SHP77 (cell line): ENCODE measurements around the gene ARFGEF3.
"Not testable (repeated sequence)": the region's sequence is repeated elsewhere in the genome, so short reads cannot be mapped to it uniquely, and the experiment has no call there.

ENCODE experiments used
- DNase-seq, 2 experiments: peaks; one replicate each; lab custom pipeline; 2025; lab: John Stamatoyannopoulos, UW

ARFGEF3 gene

DNA sequence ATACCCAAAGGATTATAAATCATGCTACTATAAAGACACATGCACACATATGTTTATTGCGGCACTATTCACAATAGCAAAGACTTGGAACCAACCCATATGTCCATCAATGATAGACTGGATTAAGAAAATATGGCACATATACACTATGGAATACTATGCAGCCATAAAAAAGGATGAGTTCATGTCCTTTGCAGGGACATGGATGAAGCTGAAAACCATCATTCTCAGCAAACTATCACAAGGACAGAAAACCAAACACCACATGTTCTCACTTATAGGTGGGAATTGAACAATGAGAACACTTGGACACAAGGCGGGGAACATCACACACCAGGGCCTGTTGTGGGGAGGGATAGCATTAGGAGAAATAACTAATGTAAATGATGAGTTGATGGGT, 50.8 kb downstream of the ARFGEF3 start:
- not testable (repeated sequence) for DNase-seq

DNA sequence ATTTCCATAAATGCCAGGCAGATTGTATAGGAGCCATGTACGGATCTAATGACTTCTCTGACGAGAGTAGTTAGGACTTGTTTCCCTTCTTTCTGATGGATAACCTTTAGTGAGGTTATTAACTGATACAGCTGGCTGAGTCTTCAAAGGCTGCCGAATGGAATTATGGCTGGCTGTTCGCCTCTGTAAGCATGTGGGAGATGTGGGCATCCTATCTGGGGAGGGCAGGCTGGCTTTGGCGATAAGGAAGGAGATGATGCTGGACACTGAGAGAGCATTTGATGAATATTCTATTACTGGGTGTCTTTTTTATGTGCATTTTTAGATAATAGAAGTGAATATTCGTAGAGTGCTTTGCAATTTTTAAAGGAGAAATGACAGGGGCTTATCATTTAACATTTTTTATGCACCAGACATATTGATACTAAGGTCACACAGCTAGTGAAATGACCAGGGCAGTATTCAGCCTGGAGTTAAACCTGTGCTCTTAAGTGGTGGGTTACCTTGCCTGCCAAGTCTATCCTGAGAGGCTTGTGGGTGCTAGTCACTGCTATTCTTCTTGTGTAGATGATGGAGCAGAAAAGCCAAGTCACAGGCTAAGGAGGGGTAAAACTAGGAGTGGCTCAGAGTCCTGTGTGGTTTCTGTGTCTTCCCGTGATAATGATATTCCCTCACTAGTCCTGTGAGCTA, 53.5 kb downstream of the ARFGEF3 start:
- no peak for DNase-seq

DNA sequence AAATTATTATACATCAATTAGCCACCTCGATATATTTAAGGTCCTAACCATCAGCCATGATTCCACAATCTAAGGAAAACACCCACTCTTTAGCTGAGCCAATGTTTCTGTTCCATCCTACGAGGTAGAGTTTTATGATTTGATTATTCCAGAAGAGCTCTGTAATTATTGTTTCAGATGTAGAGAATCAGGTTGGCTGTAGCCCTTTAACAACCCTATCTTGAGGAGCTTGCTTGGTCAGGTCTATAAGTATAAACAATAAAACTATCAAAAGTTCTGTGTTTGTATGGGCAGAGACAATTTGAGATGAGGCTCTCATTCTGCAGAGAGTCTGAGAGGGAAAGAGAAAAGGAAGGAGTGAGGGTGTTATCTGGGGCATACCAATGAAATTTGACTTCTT, 56.7 kb downstream of the ARFGEF3 start, which contains the start of gene PBOV1:
TSS of gene PBOV1 (minus strand) at position 43 of the 400 bp plus-strand sequence. CDS start 96 bp downstream, outside the sequence.
- no peak for DNase-seq

DNA sequence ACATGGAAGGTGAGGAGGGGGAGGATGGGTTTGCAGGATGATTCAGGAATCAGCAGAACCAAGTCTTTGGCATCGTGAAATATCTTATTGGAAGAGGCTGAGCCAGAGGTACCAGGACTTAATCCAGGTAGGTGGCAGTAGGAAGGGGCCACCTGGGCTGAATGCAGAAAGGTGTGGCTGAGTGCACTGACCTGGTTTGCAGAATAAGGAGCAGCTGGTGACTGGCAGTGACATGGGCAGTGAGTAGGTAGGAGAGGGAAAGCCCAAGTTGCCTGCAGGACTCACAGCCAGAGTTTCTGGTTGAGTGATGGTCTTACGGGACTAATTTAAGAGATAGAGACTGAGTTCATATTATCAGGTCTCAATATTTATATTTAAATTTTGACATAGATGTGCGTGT, 57.7 kb downstream of the ARFGEF3 start:
- no peak for DNase-seq

DNA sequence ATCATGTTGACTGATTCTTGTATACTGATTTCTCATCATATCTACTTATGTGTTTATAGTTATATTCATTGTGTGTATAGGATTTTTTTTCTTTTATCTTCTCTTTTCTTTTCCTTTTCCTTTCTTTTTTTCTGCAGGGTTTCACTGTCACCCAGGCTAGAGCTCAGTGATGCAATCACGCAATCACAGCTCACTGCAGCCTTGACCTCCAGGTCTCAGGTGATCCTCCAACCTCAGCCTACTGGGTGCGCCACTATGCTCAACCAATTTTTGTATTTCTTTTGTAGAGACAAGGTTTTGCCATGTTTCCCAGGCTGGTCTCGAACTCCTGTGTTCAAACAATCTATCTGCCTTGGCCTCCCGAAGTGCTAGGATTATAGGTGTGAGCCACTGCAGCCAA, 58.2 kb downstream of the ARFGEF3 start:
- no peak for DNase-seq

DNA sequence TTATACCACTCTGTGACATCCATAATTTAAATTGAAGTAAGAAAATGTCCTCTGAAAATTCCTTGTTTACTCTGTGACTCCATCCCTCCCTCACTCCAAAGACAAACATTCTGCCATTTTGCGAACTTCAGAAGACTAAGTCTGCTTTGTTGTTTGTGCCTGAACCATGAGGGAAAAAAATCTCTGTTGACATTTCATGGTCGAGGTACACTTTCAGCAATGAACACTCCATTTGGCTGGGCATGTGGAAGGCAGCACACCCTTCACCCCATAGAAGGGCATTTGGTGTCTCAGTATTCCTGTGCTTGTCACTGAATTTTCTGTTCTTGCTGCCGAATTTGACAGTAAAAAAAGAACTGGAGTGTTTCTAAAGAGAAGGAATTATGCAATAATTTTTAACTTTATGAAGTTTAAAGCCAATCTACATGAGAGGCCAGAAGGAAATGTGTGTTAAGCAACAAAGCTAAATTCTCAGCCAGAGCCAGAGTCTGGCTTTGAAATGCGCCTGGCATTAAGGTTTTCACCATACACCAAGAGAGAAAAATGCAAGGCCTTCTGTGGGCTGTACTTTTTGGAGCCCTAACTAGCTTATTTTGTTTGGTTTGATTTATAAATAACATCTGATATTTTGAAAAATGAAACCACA, 61.3 kb downstream of the ARFGEF3 start:
- DNase-seq: no peak

DNA sequence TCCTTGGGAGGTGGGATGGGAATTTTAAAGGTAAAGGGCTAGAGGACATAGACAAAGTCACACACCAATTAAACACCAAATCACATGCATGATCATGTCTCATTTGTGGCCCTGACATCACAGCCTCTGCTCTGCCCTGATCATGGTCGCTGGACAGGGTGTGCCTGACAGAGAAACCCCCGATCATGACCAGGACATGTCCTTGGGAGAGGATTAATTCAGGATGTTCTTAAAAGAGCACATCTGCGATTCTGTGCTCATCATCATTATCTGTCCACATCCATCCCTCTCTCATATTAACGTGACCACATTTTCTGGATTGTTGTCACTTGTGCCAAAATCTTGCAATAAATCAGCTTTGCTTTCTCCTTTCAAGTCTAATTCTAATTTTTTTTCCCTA, 64.2 kb downstream of the ARFGEF3 start:
- DNase-seq: no peak

DNA sequence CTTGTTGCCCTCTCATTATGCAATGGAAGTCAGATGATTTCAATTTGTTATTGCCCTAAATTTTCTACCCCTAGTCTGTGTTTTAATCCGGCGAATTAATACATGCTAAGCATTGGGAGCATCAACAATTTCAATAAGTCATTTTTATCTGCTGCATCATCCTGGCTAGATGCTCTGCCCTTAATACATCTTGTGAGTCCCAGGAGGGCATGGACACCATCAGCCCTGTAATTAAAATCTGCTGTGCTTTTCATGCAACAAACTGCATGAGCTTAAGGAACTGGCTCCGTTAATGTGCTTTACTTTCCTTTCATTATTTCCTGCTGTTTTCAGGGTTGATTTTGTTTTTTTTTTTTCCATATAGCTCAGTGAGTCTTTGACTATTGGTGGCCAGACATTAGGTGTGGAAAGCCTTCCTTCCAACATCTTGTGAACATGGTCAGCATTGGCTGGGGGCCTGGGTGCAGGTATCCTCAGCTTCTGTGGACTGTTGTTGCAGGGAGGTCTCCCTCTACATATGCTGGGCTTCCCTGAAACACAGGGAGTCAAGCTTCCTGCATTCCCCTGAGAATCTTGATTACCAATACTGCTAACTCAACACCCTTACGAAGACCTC, 65.1 kb downstream of the ARFGEF3 start:
- DNase-seq: no peak

DNA sequence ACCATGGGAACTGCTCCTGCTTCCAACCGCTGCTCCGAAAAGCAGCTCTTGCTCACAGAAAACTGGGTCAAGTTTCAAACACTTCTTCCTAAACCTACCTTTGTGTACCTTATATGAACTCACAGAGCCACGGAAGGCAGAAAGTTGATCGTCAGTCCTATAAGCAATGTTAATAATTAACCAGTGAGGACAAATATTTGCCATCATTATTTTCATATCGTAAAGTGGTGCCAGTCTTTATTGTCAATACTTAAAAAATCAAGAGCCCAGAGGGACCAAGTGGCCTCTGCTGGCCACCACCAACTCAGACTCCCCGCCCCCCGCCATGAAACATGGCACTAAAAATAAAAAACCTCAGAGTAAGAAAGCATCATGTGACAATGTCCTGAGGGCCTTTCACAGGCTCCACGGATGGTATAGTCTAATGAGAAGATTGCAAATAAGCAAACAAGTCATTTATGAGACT, 65.6 kb downstream of the ARFGEF3 start:
- no peak for DNase-seq

DNA sequence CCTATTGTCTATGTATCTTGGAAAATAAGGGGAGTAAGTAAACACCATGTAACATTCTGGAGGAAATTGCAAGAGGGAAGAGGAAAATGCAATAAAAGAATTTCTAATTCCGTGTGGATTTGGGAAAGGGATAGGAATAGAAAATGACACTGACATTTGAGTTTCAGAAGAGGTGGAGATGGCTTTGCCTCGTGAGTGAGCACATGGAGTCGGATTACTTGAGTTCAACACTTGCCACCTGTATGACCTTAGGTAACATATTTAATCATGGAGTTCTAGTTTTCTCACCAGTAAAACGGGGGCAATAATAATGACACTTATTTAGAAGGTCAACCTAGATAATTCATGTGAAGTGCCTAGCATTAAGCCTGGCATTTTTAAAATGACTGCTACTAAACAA, 67.3 kb downstream of the ARFGEF3 start:
- DNase-seq: no peak

DNA sequence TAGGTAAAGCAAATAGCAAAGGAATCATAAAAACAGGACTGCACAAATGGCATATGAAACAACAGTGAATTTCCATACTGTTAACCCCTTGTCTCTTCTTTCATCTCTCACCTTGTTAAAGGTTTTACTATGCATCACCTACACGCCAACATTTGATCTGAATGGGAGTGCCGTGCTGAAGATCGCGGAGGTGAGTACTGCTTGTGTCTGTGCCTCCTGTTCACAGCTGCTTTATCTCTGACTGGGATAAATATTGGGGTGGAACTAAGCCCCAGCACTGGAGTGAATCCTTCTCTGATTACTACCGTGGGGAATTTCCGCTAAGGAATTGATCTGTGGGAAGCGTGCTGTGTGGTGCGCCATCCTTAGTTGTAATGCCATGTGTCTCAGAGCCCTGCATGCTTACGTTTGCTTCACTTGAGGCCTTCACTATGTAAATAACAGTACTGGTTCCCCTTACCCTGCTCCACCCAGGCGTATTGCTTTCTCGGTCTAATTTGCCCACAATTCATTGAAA, 68.0 kb downstream of the ARFGEF3 start:
- no peak for DNase-seq

DNA sequence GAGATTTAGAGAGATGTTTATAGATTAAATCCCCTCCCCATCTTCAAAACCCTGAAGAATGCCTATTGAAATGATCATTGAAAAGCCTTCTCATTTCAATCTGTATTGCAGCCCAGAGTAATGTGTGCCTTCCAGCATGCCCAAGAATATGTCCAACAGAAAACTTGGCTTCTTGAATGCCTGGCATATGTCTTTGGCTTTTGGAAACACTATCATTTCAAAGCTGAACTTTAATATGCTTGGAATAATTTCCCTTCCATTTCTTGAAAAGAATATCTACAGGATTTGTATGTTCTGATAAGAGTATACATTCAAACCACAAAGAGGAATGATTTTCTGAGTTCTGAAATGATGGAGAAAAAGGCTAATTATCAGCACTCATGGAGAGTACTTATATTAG, 68.5 kb downstream of the ARFGEF3 start:
- no peak for DNase-seq

DNA sequence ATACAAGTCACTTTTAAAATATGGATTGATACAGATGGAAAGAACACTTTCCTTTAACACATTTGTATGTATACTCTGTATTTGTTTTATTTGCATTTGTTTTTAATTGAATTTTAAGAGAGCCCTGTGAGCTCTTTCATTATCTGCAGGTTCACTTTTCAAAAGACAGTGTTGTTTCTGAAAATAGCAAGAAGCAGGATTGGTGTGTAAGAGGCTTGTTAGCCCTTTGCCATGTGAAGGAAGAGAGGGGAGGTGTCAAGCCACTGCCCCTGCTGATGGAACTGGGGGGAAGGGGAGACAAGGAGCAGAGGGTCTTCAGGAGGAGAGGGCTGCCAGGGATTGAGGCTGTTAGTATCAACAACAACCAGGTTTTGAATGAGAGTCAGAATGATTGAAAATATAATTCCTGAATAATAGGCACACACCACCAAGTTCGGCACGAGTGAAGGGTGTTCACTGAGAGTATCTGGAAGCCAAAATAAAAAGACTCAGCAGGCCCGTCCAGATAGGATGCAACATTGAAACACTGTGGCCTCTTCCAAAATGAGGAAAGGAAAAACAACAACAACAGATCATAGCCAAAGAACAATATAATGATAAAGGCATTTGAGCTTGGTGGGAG, 69.1 kb downstream of the ARFGEF3 start:
- no peak for DNase-seq

DNA sequence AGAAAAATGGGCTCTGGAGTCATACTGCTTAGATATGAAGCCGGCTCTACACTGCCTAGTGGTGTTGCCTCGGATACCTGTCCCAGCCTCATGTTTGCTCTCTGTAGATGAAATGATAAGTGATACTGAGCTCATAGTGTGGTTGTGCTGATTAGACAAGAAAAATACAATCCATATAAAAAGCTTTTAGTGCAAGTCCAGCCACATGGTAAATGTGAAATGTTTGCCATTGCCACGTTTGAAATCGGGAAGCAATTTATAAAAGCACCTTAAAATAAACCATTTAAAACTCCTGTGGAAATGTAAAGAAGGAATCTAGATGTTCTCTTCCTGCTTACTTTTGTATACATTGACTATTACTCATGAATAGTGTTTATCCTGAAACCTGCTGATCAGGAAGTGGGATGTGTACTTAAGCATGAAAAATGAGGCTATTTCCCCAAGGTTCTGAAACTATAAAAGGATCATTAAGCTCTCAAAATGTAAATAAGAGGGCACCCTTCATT, 69.7 kb downstream of the ARFGEF3 start:
- DNase-seq: peak; percentile 15 to 31

DNA sequence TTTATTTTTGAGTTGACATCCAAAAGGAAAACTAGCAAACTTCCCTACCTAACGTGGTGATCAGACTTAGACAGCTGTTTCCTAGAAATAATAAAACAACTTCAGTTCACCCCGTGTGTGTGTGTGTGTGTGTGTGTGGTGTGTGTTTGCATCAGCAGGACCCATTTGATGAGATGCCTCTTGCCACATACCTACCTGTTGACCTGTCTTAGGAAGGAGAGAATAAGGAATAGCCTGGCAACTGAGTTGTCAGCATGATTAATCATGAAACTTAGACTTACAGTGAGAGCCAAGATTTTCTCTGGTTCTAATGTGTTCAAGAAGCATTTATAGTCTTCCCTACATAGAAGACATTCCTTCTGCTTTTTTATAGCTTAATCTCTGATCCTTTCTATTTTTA, 72.6 kb downstream of the ARFGEF3 start:
- no peak for DNase-seq

DNA sequence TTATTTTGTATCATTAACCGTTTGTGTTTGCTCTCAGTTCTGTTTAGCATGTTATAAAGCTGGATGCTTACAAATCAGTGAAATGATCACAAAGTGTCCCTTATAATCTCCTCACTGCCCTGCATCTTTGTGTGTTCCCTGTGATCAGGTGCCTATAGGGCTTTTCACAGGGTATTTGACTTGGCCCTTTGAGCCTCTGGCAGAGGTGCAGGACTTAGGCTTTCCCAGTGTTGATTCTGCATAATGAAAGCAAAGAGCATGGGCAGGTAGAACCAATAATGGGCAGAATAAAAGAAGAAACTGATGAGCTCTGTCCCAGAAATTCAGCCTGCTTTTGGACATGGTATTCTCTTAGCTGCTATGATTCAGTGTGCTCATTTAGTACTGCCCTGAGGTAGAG, 73.5 kb downstream of the ARFGEF3 start:
- no peak for DNase-seq

DNA sequence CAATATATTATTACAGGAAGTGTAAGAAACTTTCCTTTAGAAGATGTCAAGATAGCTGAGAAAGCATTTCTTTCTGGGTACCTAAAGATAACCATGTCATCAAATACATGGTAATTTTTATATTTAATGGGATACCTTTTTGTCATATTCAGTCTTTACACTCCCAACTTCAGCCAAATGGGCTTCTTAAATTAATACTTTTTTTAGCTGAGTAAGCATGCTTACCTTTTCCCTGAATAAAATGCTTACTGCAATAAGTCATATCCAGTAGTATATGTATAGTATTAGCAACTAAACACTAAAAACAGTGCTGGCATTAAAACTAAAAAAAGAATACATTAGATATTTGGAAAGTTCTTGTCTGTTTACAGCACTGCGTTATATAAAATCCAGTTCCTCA, 74.0 kb downstream of the ARFGEF3 start:
- no peak for DNase-seq

DNA sequence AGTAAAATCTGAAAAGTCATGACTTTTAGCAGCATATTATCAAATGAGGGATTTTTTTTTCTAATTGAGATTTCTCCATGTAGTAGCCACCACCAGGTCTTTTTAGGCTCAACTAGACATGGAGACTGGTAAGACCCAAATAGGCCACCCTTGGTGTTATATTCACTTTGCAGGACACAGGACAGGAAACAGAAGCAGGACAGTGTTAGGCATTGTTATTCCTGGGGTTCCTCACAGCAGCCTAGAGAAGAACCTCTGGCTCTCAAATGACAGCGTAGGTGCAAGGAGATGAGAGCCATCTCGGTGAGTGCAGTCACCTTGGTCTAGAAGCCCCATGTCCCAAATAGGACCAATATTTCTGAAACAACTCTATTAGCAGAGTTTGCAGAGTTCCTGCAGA, 75.7 kb downstream of the ARFGEF3 start:
- DNase-seq: no peak

DNA sequence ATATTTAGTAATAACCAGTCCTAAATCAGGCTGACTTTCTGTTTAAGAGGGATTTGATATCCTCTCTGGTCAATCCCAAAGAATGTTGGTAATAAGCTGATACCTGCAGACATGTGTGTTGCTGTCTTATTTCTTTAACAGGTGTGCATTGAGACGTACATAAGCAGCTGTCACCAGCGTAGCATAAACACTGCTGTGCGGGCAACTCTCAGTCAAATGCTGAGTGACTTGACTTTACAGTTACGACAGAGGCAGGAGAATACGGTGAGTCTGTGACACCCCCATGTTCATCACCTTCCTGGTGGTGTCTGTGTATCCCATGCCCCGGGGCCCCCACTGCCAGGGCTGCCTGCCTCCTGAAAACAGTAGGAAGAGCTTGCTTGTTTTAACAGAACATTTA, 76.6 kb downstream of the ARFGEF3 start:
- DNase-seq: no peak

DNA sequence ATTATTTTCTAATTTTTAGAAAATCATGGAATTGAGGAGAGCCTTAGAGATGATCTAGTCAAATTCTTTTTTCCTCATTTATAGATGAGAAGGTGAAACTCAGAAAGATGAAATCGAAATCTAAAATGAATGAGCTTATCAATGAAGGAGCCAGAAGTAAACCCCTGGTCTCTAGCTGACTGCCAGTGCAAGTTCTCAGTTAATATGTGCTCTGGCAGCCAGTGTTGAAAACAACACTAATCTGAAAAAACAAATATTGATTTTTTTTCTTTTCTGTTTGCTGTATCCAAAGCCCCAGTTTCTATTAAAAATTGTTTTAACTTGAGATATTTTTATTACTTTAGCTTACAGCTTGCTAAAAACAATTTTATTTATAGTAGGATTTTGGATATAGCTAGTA, 78.0 kb downstream of the ARFGEF3 start:
- DNase-seq: no peak

DNA sequence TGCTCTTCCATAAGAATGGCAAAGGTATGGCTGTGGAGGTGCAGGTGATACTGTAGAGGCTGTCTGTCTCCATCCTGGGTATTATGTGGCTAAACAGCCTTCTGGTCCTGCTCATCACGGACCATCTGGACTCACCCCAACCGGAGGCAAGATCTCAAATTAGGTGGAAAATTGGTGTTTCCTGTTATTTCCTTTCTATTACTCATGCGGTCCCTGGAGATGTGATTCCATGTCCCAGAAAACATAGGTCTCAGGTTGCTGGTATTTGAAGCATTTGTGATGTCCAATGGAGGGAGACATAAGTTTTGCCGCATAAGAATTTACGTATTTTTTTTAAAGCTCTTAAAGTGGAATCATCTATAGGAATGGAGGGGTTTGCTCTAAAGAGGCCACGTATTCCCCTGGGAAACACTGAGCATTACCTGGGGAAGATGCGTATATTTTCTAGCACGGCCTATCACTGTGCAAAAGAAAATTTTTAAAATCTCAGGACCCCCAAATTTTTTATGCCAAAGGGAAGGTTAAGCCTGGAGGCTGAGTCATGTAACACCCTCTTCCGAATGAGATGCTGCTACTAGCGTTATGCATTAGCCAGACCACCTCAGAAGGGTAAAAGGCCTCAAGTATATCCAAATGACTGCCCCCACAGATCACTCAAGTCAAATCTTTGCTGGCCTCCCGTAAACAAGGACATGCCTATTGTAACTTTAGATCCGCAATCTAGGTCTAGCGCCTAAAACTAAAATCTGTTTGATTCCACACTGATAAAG, 78.9 kb downstream of the ARFGEF3 start:
- no peak for DNase-seq

DNA sequence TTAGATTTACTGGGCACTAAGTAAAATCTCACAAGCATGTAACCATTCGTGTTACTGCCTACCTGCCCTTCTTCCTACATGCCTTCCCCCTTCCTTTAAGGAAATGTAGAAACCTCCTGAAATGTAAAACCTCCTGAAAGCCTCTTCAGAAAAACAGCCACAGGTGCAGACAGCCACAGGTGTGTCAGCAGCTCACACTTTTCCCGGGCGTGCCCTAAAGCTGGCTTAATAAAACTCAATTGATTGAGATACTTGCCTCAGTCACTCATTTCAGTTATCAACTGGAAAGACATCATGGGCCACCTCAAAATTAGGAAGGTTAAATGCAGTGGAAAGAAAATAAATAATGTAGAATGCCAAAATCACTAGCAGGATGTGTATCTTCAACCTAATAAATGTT, 79.6 kb downstream of the ARFGEF3 start:
- DNase-seq: no peak
